ENCODE data around the gene PLD1. TPM values are rescaled to one million over a fixed set of nuclear protein-coding genes. Genes with fewer than 3 reads are reported as not detected.

PLD1 gene
- 12.3 TPM for polyA plus RNA-seq (2012; ENCODE audit: insufficient read length, low read depth)

- no peak for TF ChIP-seq POLR2AphosphoS5 (IDR thresholded peaks at IDR 0.05; ENCODE audit: low read depth, low read length)
- peak; percentile 29 for TF ChIP-seq FOXP2 (optimal IDR thresholded peaks at IDR 0.05; ENCODE audit: borderline replicate concordance, extremely low read depth, extremely low read length, insufficient read depth)
These were observed at the start of gene PLD1 for GRCh38 chr3:171809861-171810628. Gene PLD1 (minus strand): TSS chr3:171810483. CDS start chr3:171738051, 72,432 bp downstream.

GRCh38 chr3:171854649-171855305 lies 44.5 kb upstream of the PLD1 start:
- TF ChIP-seq SIN3A (IDR thresholded peaks at IDR 0.05; ENCODE audit: borderline replicate concordance, insufficient read depth, low read length) (no peak), FOXP2 (optimal IDR thresholded peaks at IDR 0.05; ENCODE audit: borderline replicate concordance, extremely low read depth, extremely low read length, insufficient read depth) (no peak), REST (IDR thresholded peaks at IDR 0.05; ENCODE audit: insufficient read depth in 1 of 2, low read depth in 2 of 2, low read length in 2 of 2) (no peak), POLR2AphosphoS5 (IDR thresholded peaks at IDR 0.05; ENCODE audit: low read depth, low read length) (no peak), TAF1 (IDR thresholded peaks at IDR 0.05; ENCODE audit: borderline replicate concordance, insufficient read depth, low read length) (no peak)

- TF ChIP-seq SIN3A (IDR thresholded peaks at IDR 0.05; ENCODE audit: borderline replicate concordance, insufficient read depth, low read length) (no peak), POLR2AphosphoS5 (IDR thresholded peaks at IDR 0.05; ENCODE audit: low read depth, low read length) (no peak)
These were observed 41.4 kb upstream of the PLD1 start for GRCh38 chr3:171851660-171852058.

GRCh38 chr3:171850960-171851659 lies 40.8 kb upstream of the PLD1 start:
- TF ChIP-seq SIN3A (IDR thresholded peaks at IDR 0.05; ENCODE audit: borderline replicate concordance, insufficient read depth, low read length) (no peak), POLR2AphosphoS5 (IDR thresholded peaks at IDR 0.05; ENCODE audit: low read depth, low read length) (no peak), FOXP2 (optimal IDR thresholded peaks at IDR 0.05; ENCODE audit: borderline replicate concordance, extremely low read depth, extremely low read length, insufficient read depth) (no peak), TAF1 (IDR thresholded peaks at IDR 0.05; ENCODE audit: borderline replicate concordance, insufficient read depth, low read length) (no peak), REST (IDR thresholded peaks at IDR 0.05; ENCODE audit: insufficient read depth in 1 of 2, low read depth in 2 of 2, low read length in 2 of 2) (no peak)

GRCh38 chr3:171850320-171850959 lies 40.2 kb upstream of the PLD1 start:
- no peak for TF ChIP-seq TAF1 (IDR thresholded peaks at IDR 0.05; ENCODE audit: borderline replicate concordance, insufficient read depth, low read length)
- TF ChIP-seq FOXP2 (optimal IDR thresholded peaks at IDR 0.05; ENCODE audit: borderline replicate concordance, extremely low read depth, extremely low read length, insufficient read depth) = no peak

GRCh38 chr3:171849617-171850319 lies 39.5 kb upstream of the PLD1 start:
- TF ChIP-seq FOXP2 (optimal IDR thresholded peaks at IDR 0.05; ENCODE audit: borderline replicate concordance, extremely low read depth, extremely low read length, insufficient read depth) (no peak), REST (IDR thresholded peaks at IDR 0.05; ENCODE audit: insufficient read depth in 1 of 2, low read depth in 2 of 2, low read length in 2 of 2) (no peak), POLR2AphosphoS5 (IDR thresholded peaks at IDR 0.05; ENCODE audit: low read depth, low read length) (no peak), TAF1 (IDR thresholded peaks at IDR 0.05; ENCODE audit: borderline replicate concordance, insufficient read depth, low read length) (no peak), SIN3A (IDR thresholded peaks at IDR 0.05; ENCODE audit: borderline replicate concordance, insufficient read depth, low read length) (no peak)
